Activated CD8-positive, alpha-beta T cell treated with anti-CD3 and anti-CD28 coated beads for 36 hours (primary cell): Measurements from ENCODE around the gene ORAI2. TPM values are rescaled to one million over a fixed set of nuclear protein-coding genes. Genes with fewer than 3 reads are reported as not detected.
"Not testable (repeated sequence)": the region's sequence is repeated elsewhere in the genome, so short reads cannot be mapped to it uniquely, and the experiment has no call there.

Experiments used
- ATAC-seq: fragments of 200-7000 bp; cut with Tn5 transposase; one replicate; pipeline ENCODE4 v1.10.0; 2021; ENCODE audit warnings: mild to moderate bottlenecking, moderate library complexity
- CTCF ChIA-PET: fragments of 350-600 bp; sonication (Branson Sonifier 250); formaldehyde crosslinking; loops from one replicate; lab custom pipeline; 2021; ENCODE audit warnings: antibody characterized with exemption; lab: Charles Lee
- POLR2A ChIA-PET: fragments of 350-600 bp; sonication (Branson Sonifier 250); formaldehyde crosslinking; loops from one replicate; lab custom pipeline; 2021; ENCODE audit warnings: antibody characterized with exemption; lab: Charles Lee
- DNase-seq: peaks from one replicate; pipeline ENCODE4 v3.0.0-alpha.2; 2020
- H3K27ac Mint-ChIP-seq: one replicate; pipeline ENCODE4 v1.8.0; 2021; ENCODE audit warnings: mild to moderate bottlenecking, mixed read lengths
- H3K27me3 Mint-ChIP-seq: one replicate; pipeline ENCODE4 v1.8.0; 2021; ENCODE audit warnings: mixed read lengths
- H3K36me3 Mint-ChIP-seq: one replicate; pipeline ENCODE4 v1.8.0; 2021; ENCODE audit warnings: low read depth, mixed read lengths
- H3K4me1 Mint-ChIP-seq: one replicate; pipeline ENCODE4 v1.8.0; 2021; ENCODE audit warnings: low read depth, mixed read lengths
- H3K4me3 Mint-ChIP-seq: one replicate; pipeline ENCODE4 v1.8.0; 2021; ENCODE audit warnings: mild to moderate bottlenecking, moderate library complexity, mixed read lengths
- H3K9me3 Mint-ChIP-seq: one replicate; pipeline ENCODE4 v1.8.0; 2021; ENCODE audit warnings: mixed read lengths
- CTCF ChIP-seq: fragments of 200-600 bp; IDR thresholded peaks from one replicate; pipeline ENCODE4 v1.8.0; 2022; ENCODE audit warnings: antibody characterized with exemption, mild to moderate bottlenecking
- intact Hi-C: fragments of 100-400 bp; cut with micrococcal nuclease; formaldehyde crosslinking; loops from one replicate; pipeline ENCODE4 v1.10.0; 2022
- total RNA-seq, 2 experiments: library from RNA; stranded (reverse); gene quantifications; one replicate each; pipeline ENCODE4 v1.2.3, GENCODE V29; 2021

The ORAI2 gene
- total RNA-seq, 2 experiments from 2014 or later = 29.4 to 35.8 TPM

GRCh38 chr7:102473271-102473991, 40.1 kb downstream of the ORAI2 start:
- no peak for DNase-seq
- intact Hi-C loops = no loop called here
- H3K9me3 Mint-ChIP-seq = no peaks in the 10 kb centered on the region
- no peak for TF ChIP-seq CTCF
- no peak overlapping the region for H3K27ac Mint-ChIP-seq
- POLR2A ChIA-PET = interaction anchor here (1.2 kb wide), 1 partner anchor 9 kb away, joined by 3 read pairs; the partner anchor contains the start of gene ALKBH4
- H3K4me3 Mint-ChIP-seq = no peak overlapping the region
- no peak for ATAC-seq
- no peaks in the 10 kb centered on the region for H3K4me1 Mint-ChIP-seq
- CTCF ChIA-PET = interaction anchor here (2.5 kb wide), 1 partner anchor 61 kb away, joined by 6 read pairs; no protein-coding TSS in a partner anchor
- H3K27me3 Mint-ChIP-seq = no peaks in the 10 kb centered on the region
- peaks cover 4% of the 10 kb centered on the region for H3K36me3 Mint-ChIP-seq

DNA sequence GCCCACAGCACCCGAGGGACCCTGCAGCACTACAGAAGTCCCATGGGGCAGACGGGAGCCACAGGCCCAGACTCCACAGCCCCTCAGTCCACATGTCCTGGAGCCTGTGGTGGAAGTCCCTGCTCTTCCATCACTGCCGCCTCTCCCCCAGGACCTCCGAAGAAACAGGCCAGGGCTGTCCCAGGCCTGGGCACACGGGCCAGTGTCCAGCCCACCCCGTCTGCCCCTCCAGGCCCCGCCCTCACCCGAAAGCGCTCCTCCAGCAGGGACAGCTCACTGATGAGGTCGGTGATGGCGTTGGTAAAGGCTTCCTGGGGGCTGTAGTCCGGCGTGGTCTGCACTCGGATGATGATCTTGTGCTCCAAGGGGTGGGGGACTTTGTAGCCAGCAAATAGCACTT, 40.7 kb downstream of the ORAI2 start:
- H3K27ac Mint-ChIP-seq, H3K9me3 Mint-ChIP-seq, intact Hi-C loops, ATAC-seq, H3K4me3 Mint-ChIP-seq, H3K27me3 Mint-ChIP-seq, CTCF ChIA-PET, DNase-seq, H3K36me3 Mint-ChIP-seq, H3K4me1 Mint-ChIP-seq: not testable (repeated sequence)
- POLR2A ChIA-PET = interaction anchor here (1.2 kb wide), 1 partner anchor 10 kb away, joined by 3 read pairs; the partner anchor contains the start of gene ALKBH4

DNA sequence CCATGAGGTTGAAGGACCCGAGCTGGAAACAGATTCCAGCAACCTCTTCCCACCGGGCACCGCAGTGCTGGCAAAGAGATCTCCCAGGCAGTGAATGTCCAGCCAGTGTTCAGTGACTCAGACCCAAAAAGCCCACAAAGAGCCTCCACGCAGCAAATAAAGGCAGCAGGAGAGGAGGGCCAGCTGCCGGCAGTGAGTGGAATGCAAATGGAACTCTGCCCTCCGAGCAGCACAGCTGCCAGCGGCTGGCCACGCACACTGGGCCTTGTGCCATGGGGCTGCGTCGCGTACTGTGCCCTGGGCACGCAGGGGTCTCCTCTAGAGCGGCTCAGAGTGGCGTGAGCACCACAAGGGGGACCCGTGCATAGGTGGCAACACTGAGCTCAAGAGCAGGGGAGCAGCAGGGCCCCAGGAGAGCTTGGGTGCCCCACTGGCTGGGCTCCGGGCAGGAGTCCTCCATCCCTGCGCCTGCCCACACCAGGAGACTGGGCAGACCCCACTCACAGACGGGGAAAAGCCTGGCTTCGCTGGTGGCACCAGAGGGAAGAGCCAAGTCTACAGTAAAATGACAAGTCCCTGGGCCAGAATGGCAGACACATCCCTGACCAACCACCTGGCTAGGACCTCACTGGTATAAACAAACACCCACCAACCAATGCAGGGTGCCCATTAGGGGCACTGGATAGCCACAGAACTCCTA, 41.5 kb downstream of the ORAI2 start:
- H3K27ac Mint-ChIP-seq, H3K36me3 Mint-ChIP-seq, DNase-seq, POLR2A ChIA-PET, H3K9me3 Mint-ChIP-seq, intact Hi-C loops, H3K4me3 Mint-ChIP-seq, H3K4me1 Mint-ChIP-seq, H3K27me3 Mint-ChIP-seq, CTCF ChIA-PET, ATAC-seq: not testable (repeated sequence)

DNA sequence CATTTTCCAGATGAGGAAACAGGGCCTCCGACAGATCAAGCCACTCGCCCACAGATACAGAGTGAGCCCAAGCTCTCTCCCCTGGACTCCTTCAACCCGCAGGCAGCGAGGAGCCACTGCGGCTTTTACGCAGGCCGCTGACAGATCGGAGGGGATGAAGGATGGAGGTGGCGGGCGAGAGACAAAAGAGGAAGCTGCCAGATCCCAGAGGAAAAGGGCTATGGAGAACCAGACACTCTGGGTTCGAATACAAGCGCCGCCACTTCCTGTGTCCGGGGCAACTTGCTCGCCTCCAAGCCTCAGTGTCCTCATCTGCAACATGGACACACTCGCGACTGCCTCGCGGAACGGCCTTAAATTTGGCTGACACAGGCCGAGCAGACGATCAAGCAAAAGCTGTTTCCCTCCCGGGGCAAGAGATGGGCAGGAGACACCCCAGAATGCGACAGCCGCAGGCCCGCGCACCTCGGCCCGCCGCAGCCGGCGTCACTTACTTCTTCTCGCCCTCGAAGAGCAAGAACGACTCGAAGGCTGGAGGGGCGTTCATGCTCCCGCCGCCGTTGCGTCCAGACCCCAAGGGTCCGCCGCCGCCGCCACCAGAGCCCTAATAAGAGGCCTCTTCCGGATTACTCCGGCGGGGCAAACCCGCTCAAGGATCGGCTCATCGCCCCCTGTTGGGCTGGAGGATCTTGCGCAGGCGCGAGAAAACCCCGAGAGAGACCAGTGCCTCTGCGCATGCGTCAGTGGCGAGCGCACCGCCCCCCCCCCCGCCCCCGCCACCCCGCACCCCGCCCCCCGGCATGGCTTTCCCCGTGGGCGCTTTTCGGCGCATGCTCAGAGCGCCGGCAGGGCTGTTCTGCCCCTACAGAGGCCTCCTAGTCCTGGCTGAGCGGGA, 45.2 kb downstream of the ORAI2 start, which contains the start of gene POLR2J:
Gene POLR2J, minus strand, starts transcription at position 609 of the 895 bp plus-strand sequence. Its CDS starts 62 bp downstream, at position 547.
- POLR2A ChIA-PET, H3K27me3 Mint-ChIP-seq, H3K4me1 Mint-ChIP-seq, intact Hi-C loops, H3K9me3 Mint-ChIP-seq, CTCF ChIA-PET, H3K36me3 Mint-ChIP-seq: not testable (repeated sequence)
- DNase-seq (peak; percentile 77), ATAC-seq (peak; percentile 94)
- peak within 1 kb of the TSS; percentile 87 for H3K4me3 Mint-ChIP-seq
- peak within 1 kb of the TSS; percentile 88 for H3K27ac Mint-ChIP-seq

- CTCF ChIA-PET, H3K27me3 Mint-ChIP-seq, H3K4me3 Mint-ChIP-seq, POLR2A ChIA-PET, intact Hi-C loops, H3K4me1 Mint-ChIP-seq, DNase-seq, H3K36me3 Mint-ChIP-seq, H3K9me3 Mint-ChIP-seq, H3K27ac Mint-ChIP-seq: not testable (repeated sequence)
- ATAC-seq = peak; percentile 12
Measured at GRCh38 chr7:102479209-102479584, 45.8 kb downstream of the ORAI2 start.

DNA sequence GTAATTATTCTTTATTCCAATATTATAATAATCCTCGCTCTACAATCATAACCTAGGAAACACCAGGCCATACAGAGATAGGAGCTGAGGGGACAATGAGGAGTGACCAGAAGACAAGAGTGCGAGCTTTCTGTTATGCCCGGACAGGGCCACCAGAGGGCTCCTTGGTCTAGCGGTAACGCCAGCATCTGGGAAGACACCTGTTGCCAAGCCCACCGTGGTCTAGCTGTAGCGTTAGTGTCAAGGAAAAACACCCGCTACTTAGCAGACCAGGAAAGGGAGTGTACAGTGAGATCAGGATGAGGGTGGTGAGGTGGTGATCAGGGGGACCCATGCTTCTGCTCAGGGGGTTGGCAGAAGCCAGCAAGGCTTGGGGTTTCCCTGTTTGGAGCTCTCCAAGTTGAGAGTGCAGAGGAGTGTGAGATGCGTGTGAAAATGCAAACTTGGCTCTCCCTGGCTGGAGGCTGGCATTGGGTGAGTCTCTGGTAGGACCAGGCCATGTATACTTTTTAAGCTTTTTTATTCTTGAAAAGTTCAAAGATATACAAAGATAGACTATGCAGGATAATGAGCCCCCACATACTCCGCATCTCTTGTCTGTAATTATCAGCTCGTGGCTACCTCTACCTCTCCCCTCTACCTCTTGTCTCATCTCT, 46.7 kb downstream of the ORAI2 start:
- H3K27me3 Mint-ChIP-seq, H3K4me3 Mint-ChIP-seq, H3K36me3 Mint-ChIP-seq, H3K4me1 Mint-ChIP-seq, POLR2A ChIA-PET, CTCF ChIA-PET, ATAC-seq, H3K9me3 Mint-ChIP-seq, intact Hi-C loops, H3K27ac Mint-ChIP-seq: not testable (repeated sequence)
- peak; percentile 28 for TF ChIP-seq CTCF
- peak; percentile 56 for DNase-seq

GRCh38 chr7:102481962-102482361, 48.6 kb downstream of the ORAI2 start:
- H3K36me3 Mint-ChIP-seq, H3K4me3 Mint-ChIP-seq, intact Hi-C loops, H3K27ac Mint-ChIP-seq, POLR2A ChIA-PET, CTCF ChIA-PET, H3K4me1 Mint-ChIP-seq, H3K27me3 Mint-ChIP-seq, DNase-seq, H3K9me3 Mint-ChIP-seq, ATAC-seq: not testable (repeated sequence)

DNA sequence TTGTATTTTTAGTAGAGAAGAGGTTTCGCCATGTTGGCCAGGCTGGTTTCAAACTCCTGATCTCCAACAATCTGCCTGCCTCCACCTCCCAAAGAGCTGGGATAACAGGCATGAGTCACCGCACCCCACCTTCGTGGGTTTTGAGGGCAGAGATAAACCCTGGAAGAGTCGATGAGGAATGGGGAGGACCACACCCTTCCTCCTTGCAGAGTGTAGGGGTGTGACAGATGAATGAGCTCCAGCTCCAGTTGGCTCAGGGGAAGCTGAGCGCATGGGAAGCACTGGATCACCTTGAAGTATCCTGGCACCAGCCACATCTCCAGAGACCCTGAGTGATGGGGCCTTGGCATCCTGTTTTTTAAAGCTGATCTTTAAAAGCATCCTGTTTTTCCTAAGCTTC, 50.9 kb downstream of the ORAI2 start:
- not testable (repeated sequence) for H3K4me3 Mint-ChIP-seq

GRCh38 chr7:102490529-102491075, 57.2 kb downstream of the ORAI2 start:
- DNase-seq = peak; percentile 91
- H3K9me3 Mint-ChIP-seq, POLR2A ChIA-PET, H3K4me1 Mint-ChIP-seq, H3K36me3 Mint-ChIP-seq, intact Hi-C loops, H3K27ac Mint-ChIP-seq, H3K4me3 Mint-ChIP-seq, H3K27me3 Mint-ChIP-seq, CTCF ChIA-PET: not testable (repeated sequence)
- ATAC-seq = peak; percentile 70

More for the DNA sequence above, 50.9 kb downstream of the ORAI2 start:
- H3K9me3 Mint-ChIP-seq, POLR2A ChIA-PET, intact Hi-C loops, ATAC-seq, H3K27ac Mint-ChIP-seq, H3K36me3 Mint-ChIP-seq, CTCF ChIA-PET, DNase-seq, H3K4me1 Mint-ChIP-seq, H3K27me3 Mint-ChIP-seq: not testable (repeated sequence)
